Prostate gland (tissue), 2 donors: Measurements from ENCODE around the gene PRKD2. TPM values are rescaled to one million over a fixed set of nuclear protein-coding genes. Genes with fewer than 3 reads are reported as not detected.

Experiments
- DNase-seq: peaks from one replicate; pipeline ENCODE4 v3.0.0-alpha.2; 2019; ENCODE audit warnings: low spot score
- H3K27ac ChIP-seq, 2 donors: fragments of 200-600 bp; sonication (generic); 2 replicates each; pipeline ENCODE4 v1.5.1; 2017 to 2019
- H3K27me3 ChIP-seq: fragments of 200-600 bp; sonication (generic); replicated peaks from 2 replicates; pipeline ENCODE4 v1.5.1; 2019; ENCODE audit not compliant: insufficient read depth
- H3K36me3 ChIP-seq, 2 donors: fragments of 200-600 bp; sonication (generic); 1 replicate in 1 of 2; 2 replicates in 1 of 2; pipeline versions ENCODE4 v1.5.1 to v1.8.1; 2017 to 2019
- H3K4me1 ChIP-seq: fragments of 200-600 bp; sonication (generic); replicated peaks from 2 replicates; pipeline ENCODE4 v1.5.1; 2019
- H3K4me3 ChIP-seq, 2 donors: fragments of 200-600 bp; sonication (generic); 2 replicates each; pipeline ENCODE4 v1.5.1; 2017 to 2019
- H3K9me3 ChIP-seq: fragments of 200-600 bp; sonication (generic); 2 replicates; pipeline ENCODE4 v1.5.1; 2017
- POLR2A ChIP-seq: fragments of 450-650 bp; IDR thresholded peaks from one replicate; pipeline ENCODE4 v1.6.1; 2016; ENCODE audit warnings: antibody characterized with exemption, mild to moderate bottlenecking
- POLR2AphosphoS5 ChIP-seq: sonication (generic); formaldehyde crosslinking; IDR thresholded peaks from one replicate; pipeline ENCODE4 v1.6.1; 2017; ENCODE audit warnings: antibody characterized with exemption
- WGBS: methylation state at CpG from one replicate; pipeline ENCODE4 v1.1.5; 2018; 5-methylcytosine and 5-hydroxymethylcytosine counted together
- intact Hi-C: fragments of 100-400 bp; cut with DNase I; formaldehyde crosslinking; loops from one replicate; pipeline ENCODE4 v1.14.2; 2022
- total RNA-seq, 2 donors: library from RNA; depleted of rRNA; stranded (reverse); fragments of >200 nt; gene quantifications; one replicate each; pipeline ENCODE4 v1.1.0, GENCODE V29; 2016
- TF ChIP-seq, protein P1 (sequence below), 4 experiments: fragments of 200-600 bp in 2 of 4; fragments of 450-650 bp in 2 of 4; sonication (generic) in 2 of 4; IDR thresholded peaks; 1 replicate in 3 of 4; 2 replicates in 1 of 4; pipeline ENCODE4 v1.5.1; 2016 to 2019; ENCODE audit warnings: antibody characterized with exemption in 4 of 4, mild to moderate bottlenecking in 2 of 4, moderate library complexity in 2 of 4

Gene PRKD2
- total RNA-seq, 2 donors from 2014 or later: 38.9 to 41.8 TPM

DNA sequence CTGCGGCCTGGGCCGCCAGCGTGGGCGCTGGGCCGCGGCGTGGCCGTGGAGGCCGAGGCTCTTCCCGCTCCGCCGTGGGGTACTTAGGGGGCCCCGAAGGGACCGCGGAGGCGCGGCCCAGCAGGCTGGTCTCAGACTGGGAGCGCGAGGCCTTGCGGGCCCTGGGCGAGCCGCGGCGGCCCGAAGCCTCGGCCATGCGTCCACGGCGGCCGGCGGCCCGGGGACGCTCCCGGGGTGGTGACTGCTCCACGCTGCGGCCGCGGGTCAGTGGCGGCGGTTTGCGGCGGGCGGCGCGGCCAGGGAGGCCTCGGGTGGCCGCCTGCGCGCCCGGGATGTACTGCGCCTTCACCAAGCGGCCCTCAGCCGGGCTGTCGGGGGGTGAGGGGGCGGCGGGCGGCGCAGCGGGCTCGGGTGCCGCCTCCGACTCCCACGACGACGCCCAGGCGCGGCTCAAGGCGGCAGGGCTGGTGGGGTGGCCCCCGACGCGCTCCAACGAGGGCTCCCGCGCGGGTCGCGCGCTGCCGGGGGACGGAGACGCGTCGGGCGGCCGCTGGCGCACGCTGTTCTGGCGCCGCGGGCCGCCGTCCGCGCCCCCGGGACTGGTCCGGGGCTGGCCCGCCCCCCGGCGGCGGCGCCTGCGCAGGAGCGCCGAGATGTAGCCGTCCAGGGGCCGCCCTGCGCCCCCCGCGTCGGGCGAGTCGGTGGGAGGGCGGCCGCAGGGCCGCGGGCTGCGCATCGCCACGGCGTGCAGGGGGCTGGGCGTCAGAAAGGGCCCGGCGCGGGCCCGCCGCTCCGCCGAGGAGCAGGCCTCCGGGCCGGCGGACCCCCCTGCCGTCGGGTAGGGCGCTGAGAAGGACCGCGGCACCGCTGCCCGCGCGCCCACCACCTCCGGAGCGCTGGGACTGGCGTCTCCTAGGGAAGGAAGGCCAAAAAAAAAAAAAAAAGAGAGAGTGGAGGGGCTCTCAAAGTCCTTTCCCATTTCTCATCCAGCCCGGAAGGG is 67.7 kb downstream of the PRKD2 start:
- 22% methylated on average over 65 of the region's 144 CpGs for WGBS
- no peaks in the 10 kb centered on the region for H3K36me3 ChIP-seq
- DNase-seq: no peak
- H3K9me3 ChIP-seq: no peaks in the 10 kb centered on the region
- TF ChIP-seq, protein P1, sequence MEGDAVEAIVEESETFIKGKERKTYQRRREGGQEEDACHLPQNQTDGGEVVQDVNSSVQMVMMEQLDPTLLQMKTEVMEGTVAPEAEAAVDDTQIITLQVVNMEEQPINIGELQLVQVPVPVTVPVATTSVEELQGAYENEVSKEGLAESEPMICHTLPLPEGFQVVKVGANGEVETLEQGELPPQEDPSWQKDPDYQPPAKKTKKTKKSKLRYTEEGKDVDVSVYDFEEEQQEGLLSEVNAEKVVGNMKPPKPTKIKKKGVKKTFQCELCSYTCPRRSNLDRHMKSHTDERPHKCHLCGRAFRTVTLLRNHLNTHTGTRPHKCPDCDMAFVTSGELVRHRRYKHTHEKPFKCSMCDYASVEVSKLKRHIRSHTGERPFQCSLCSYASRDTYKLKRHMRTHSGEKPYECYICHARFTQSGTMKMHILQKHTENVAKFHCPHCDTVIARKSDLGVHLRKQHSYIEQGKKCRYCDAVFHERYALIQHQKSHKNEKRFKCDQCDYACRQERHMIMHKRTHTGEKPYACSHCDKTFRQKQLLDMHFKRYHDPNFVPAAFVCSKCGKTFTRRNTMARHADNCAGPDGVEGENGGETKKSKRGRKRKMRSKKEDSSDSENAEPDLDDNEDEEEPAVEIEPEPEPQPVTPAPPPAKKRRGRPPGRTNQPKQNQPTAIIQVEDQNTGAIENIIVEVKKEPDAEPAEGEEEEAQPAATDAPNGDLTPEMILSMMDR (IDR thresholded peaks at IDR 0.05): no peak
- no peak for TF ChIP-seq POLR2A
- TF ChIP-seq POLR2AphosphoS5: no peak
- no peak overlapping the region for H3K27ac ChIP-seq
- H3K4me3 ChIP-seq: no peak overlapping the region
- H3K4me1 ChIP-seq: no peaks in the 10 kb centered on the region
- peaks cover 5% of the 10 kb centered on the region for H3K27me3 ChIP-seq
- intact Hi-C loops: no loop called here

DNA sequence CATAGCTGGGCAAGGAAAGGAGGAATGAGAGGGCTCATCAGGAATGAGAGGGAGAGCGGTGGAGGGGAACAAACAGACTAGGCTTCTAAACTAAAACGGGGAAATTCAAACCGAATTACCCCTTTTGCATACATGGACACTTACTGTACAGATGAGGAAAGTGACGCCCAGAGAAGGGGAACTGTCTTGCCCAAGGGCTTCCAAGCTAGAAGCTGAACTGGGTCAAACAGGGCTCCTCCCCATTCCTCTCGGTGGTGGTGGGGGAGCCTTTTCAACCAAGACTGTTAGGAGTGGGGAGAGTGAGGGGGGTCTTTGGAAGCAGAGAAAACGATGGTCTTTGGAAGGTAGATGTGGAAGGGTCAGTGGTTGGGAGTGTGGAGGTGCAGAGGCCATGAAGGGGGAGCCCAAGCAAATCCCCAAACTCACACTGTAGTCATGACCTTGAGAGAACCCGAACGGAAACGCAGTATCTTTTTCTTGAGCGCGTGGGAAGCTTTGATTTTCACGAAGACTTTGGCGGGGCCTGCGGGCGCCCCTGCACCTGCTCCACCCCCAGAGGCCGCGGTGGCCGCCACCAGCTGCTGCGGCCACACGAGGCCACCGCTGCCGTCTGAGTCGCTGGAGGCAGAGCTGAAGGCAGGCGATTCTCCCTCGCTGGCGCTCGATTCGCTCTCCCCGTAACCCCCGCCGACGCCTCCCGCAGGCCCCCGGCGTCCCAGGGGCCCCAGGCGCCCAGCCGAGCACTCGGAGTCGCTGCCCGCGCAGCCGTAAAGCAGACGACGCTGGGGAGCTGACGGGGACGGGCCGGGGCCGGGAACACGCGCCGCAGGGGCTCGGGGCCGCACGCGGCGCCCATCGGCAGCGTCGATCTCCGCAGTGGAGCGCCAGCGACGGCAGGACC is 68.6 kb downstream of the PRKD2 start:
- Histone ChIP-seq H3K27ac (no peak overlapping the region), H3K27me3 (peaks cover 5% of the 10 kb centered on the region), H3K4me3 (no peak overlapping the region), H3K36me3 (no peaks in the 10 kb centered on the region), H3K4me1 (no peaks in the 10 kb centered on the region), H3K9me3 (no peaks in the 10 kb centered on the region)
- no peak for DNase-seq
- intact Hi-C loops: no loop called here
- TF ChIP-seq, protein P1 (IDR thresholded peaks at IDR 0.05): no peak
- no peak for TF ChIP-seq POLR2AphosphoS5
- 46% methylated on average over 39 of the region's 63 CpGs for WGBS

DNA sequence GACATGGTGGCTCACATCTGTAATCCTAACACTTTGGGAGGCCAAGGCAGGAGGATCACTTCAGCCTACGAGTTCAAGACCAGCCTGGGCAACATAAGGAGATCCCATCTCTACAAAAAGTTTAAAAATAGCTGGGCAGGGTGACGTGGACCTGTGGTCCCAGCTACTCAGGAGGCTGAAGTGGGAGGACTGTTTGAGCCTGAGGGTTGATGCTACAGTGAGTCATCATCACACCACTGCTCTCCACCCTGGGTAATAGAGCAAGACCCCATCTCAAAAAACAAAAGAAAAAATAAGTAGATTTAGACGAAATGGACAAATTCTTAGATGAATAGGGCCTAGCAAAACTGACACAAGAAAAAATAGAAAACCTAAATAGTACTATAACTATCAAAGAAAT is 70.5 kb downstream of the PRKD2 start:
- DNase-seq: no peak
- H3K4me1 ChIP-seq: no peaks in the 10 kb centered on the region
- WGBS: 85% methylated on average over 3 of the region's 3 CpGs
- H3K27ac ChIP-seq: no peak overlapping the region
- no peaks in the 10 kb centered on the region for H3K36me3 ChIP-seq
- H3K4me3 ChIP-seq: no peak overlapping the region
- TF ChIP-seq POLR2AphosphoS5 (no peak), POLR2A (no peak)
- TF ChIP-seq, protein P1 (IDR thresholded peaks at IDR 0.05): no peak
- H3K27me3 ChIP-seq: peaks cover 5% of the 10 kb centered on the region
- H3K9me3 ChIP-seq: no peaks in the 10 kb centered on the region
- intact Hi-C loops: no loop called here

DNA sequence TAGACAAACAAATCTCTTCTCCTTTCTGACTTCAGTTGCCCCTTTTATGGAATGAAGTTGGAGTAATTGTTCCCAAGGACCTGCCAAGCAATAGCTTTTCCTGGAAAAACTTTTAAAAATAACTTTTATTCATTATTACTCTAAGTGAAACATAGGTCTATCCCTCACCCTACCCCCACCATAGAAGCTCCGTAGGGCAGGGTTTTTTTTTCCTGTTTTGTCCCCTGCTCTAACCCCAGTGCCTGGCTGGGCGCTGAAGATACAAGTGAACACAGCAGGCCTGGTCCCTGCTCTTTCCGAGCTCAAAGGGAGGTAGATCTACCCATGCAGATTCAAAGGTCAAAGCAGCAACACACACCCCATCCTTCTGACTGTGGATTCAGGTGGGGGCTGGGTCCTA is 72.2 kb downstream of the PRKD2 start:
- no peak overlapping the region for H3K4me3 ChIP-seq
- 23% methylated on average over 3 of the region's 3 CpGs for WGBS
- no peaks in the 10 kb centered on the region for H3K9me3 ChIP-seq
- DNase-seq: no peak
- no peaks in the 10 kb centered on the region for H3K4me1 ChIP-seq
- peaks cover 5% of the 10 kb centered on the region for H3K27me3 ChIP-seq
- intact Hi-C loops: no loop called here
- H3K27ac ChIP-seq: no peak overlapping the region
- TF ChIP-seq POLR2A (no peak), POLR2AphosphoS5 (no peak)
- TF ChIP-seq, protein P1 (IDR thresholded peaks at IDR 0.05): no peak
- H3K36me3 ChIP-seq: no peaks in the 10 kb centered on the region
